ENCODE measurements around the gene HYPK. TPM values are rescaled to one million over a fixed set of nuclear protein-coding genes. Genes with fewer than 3 reads are reported as not detected.

Gene HYPK
- total RNA-seq, 2 donors from 2014 or later: 14.3 to 15.3 TPM

GRCh38 chr15:43845421-43845820 is 45.0 kb downstream of the HYPK start:
- DNase-seq (ENCODE audit: low spot score) (no peak), ATAC-seq (no peak)
- Mint-ChIP-seq H3K4me1 (ENCODE audit: low read depth in 2 of 2) (peaks cover 0 to 2% of the 10 kb centered on the region in 2 donors), H3K36me3 (peaks cover 7% of the 10 kb centered on the region), H3K9me3 (no peaks in the 10 kb centered on the region), H3K27ac (no peak overlapping the region), H3K4me3 (no peak overlapping the region), H3K27me3 (no peaks in the 10 kb centered on the region)

GRCh38 chr15:43851251-43851650 is 50.9 kb downstream of the HYPK start:
- H3K27me3 Mint-ChIP-seq: no peaks in the 10 kb centered on the region
- no peak overlapping the region for H3K4me3 Mint-ChIP-seq
- H3K4me1 Mint-ChIP-seq (ENCODE audit: low read depth in 2 of 2): peaks cover 0 to 3% of the 10 kb centered on the region in 2 donors
- no peak for DNase-seq (ENCODE audit: low spot score)
- no peaks in the 10 kb centered on the region for H3K9me3 Mint-ChIP-seq
- H3K27ac Mint-ChIP-seq: no peak overlapping the region
- H3K36me3 Mint-ChIP-seq: peaks cover 6% of the 10 kb centered on the region
- ATAC-seq: no peak

GRCh38 chr15:43852607-43853006 is 52.2 kb downstream of the HYPK start:
- no peaks in the 10 kb centered on the region for H3K27me3 Mint-ChIP-seq

More at GRCh38 chr15:43852607-43853006, 52.2 kb downstream of the HYPK start:
- Mint-ChIP-seq H3K9me3 (no peaks in the 10 kb centered on the region), H3K36me3 (peaks cover 6% of the 10 kb centered on the region), H3K27ac (no peak overlapping the region), H3K4me1 (ENCODE audit: low read depth in 2 of 2) (peaks cover 0 to 3% of the 10 kb centered on the region in 2 donors), H3K4me3 (no peak overlapping the region)
- ATAC-seq (no peak), DNase-seq (ENCODE audit: low spot score) (no peak)

Other genes with a start within 250 kb of the HYPK start
- 10 to 100 TPM; 61.1 to 88.8 TPM for gene PPIP5K1, start 210.4 kb upstream of the HYPK start, total RNA-seq
- gene CKMT1B, start 206.6 kb upstream of the HYPK start, total RNA-seq: not detected
- under 1 TPM; 0.50 to 0.86 TPM for gene STRC, start 181.8 kb upstream of the HYPK start, total RNA-seq
- 10 to 100 TPM; 10.3 to 13.6 TPM for gene CATSPER2, start 151.8 kb upstream of the HYPK start, total RNA-seq
- not detected for gene CKMT1A, start 106.7 kb upstream of the HYPK start, total RNA-seq
- gene PDIA3, start 54.2 kb upstream of the HYPK start, total RNA-seq: 100 to 1,000 TPM; 365 to 555 TPM
- under 1 TPM; 0.26 to 0.86 TPM for gene ELL3, start 23.6 kb upstream of the HYPK start, total RNA-seq
- gene SERF2, start 8.3 kb upstream of the HYPK start, total RNA-seq: 100 to 1,000 TPM; 456 to 585 TPM
- gene SERINC4, start 379 bp upstream of the HYPK start, total RNA-seq: under 1 TPM; 0.24 to 0.50 TPM
- 10 to 100 TPM; 30.4 to 37.4 TPM for gene MFAP1, start 24.1 kb downstream of the HYPK start, total RNA-seq
- gene WDR76, start 26.4 kb downstream of the HYPK start, total RNA-seq: 10 to 100 TPM; 37.9 to 69.0 TPM